ENCODE results near the gene CLNS1A.
"Not testable (repeated sequence)": the region's sequence is repeated elsewhere in the genome, so short reads cannot be mapped to it uniquely, and the experiment has no call there.

CLNS1A gene

DNA sequence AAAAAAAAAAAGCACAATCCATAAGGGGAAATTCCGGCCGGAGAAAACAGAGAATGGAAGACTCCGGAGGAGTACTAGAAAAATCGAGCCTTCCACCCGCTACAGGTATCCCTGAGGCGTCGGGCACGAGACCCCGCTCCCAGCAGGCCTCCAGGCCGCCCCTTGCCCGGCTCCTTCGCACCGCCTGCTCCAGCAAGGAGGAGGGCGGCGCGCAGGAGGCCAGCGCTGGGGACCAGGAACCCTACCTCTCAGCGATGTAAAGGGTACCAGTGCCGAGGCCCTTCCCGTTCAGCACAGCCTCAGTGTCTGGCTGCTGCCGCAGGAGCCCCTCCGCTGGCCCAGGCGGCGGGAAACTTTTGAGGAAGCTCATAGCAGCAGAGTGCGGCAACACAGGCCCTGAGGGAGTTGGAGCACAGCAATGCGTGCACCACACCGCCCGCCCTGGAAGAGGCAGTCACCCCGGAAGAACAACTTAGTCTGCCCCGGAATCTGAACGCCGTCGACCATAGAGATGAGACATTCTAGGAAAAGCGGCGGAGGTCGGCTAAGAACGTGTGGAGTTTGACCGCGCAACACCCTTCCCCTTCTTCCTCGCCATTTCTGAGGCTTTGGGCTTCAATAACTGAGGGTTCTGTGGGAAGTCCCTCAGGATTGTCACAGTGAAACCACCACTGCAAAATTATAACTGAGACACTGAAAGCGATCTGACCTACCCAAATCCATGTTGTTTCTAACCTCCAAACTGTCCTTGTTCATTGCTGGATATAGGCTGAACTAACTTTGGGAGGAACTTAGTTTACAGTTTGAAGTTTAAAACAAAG lies at the start of gene CLNS1A:
TSS of gene CLNS1A (minus strand) at position 450 of the 821 bp plus-strand sequence. CDS start at position 370, 80 bp downstream.
- peak; percentile 57 for DNase-seq (ENCODE audit: low spot score)

- no peak for DNase-seq (ENCODE audit: low spot score)
Measured at GRCh38 chr11:77687088-77687487, 49.5 kb upstream of the CLNS1A start.

- no peak for DNase-seq (ENCODE audit: low spot score)
Measured at GRCh38 chr11:77677138-77677537, 39.5 kb upstream of the CLNS1A start.

- DNase-seq (ENCODE audit: low spot score), result no peak
Measured at GRCh38 chr11:77672264-77672663, 34.7 kb upstream of the CLNS1A start.

DNA sequence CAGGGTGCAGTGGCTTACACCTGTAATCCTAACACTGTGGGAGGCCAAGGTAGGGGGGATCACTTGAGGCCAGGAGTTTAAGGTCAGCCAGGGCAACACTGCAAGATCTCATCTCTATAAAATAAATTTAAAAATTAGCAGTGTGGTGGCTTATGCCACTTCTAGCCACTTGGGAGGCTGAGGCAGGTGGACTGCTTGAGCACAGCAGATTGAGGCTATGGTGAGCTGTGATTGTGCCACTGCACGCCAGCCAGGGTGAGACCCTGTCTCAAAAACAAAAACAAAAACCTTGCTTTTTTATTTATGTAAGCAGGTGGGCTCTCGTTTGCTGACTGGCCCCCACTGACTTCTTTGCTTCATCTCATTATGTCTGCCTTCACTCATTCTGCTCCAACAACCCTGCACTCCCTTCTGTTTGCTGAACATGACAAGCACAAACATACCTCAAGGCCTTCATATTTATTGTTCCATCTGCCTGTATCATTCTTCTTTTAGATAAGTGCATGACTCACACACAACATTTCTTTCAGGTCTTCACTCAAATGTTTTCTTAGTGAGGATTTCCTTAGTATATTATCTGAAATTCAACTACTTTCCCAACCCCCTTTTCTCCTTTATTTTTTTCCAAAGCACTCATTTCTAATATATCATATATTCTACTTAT lies 32.4 kb upstream of the CLNS1A start:
- DNase-seq (ENCODE audit: low spot score), result no peak

DNA sequence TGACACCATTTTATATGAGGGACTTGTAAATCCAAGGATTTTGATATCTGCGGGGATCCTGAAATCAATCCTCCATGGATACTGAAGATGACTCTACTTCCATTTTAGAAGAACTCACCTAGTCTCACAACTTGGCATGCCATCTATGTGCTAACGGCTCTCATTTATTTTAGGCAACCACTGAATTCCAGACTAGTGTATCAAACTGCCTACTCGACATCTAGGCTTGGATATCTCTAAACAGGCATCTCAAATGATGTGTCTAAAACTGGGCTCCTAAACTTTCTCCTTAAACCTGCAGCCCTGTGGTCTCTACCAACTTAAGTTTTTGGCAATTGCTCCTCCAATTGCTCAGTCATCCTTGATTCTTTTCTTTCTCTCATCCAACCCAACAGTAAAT lies 31.2 kb upstream of the CLNS1A start:
- DNase-seq (ENCODE audit: low spot score), result no peak

DNA sequence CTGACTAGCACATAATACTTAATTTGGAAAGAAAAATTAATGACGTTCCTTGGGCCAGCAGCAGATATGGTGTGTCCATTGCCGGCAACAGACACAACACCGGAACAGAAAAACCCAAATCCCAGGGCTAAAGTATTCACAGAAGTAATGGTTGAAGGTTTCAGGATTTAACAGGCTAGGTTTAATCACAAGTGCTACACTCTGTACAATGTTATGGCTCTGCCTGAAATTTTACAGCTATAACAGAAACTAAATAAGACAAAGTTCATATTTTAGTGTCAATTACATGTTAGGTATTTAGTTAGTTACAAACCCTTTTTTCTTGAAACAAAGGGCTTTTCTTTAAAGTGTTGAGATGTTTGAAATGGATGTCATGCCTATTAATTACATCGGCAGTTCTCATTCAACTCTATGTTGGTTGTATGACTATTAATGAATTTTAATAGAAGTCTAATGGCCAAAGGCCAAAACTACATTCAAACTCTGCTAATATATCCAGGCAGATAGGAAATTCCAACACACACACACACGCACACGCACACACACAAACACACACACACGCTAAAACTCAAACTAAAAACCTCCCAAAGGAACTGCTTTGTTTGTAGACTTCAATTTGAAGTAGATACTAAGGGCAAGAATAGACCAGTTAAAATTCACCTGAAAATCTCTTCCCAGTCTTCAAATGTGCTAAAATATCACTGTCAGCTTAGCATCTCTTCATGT lies 27.8 kb upstream of the CLNS1A start:
- DNase-seq (ENCODE audit: low spot score), result no peak

- no peak for DNase-seq (ENCODE audit: low spot score)
Measured at GRCh38 chr11:77661670-77662069, 24.1 kb upstream of the CLNS1A start.

- DNase-seq (ENCODE audit: low spot score), result no peak
Measured at GRCh38 chr11:77660947-77661346, 23.4 kb upstream of the CLNS1A start.

- no peak for DNase-seq (ENCODE audit: low spot score)
Measured at GRCh38 chr11:77658213-77659013, 20.8 kb upstream of the CLNS1A start.

DNA sequence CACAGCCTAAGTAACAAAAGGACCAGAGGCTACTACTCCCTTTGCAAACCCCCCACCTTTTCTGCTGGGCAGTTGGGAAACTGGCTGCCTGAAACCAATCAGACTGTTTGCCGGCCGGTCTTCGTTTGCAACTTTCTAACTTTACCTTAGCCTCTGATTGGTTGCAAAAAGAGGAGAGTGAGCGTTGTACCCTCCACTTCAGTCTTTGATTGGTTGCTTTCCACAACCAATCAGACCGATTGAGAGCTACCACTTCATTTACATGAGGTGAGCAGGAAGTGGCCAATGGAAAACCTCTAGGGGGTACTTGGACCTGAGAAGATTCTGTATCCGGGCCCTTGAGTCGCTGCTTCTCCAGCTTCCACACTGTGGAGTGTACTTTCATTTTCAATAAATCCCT lies 18.8 kb upstream of the CLNS1A start:
- DNase-seq (ENCODE audit: low spot score), result no peak

GRCh38 chr11:77654770-77655434 lies 17.3 kb upstream of the CLNS1A start:
- DNase-seq (ENCODE audit: low spot score), result no peak

DNA sequence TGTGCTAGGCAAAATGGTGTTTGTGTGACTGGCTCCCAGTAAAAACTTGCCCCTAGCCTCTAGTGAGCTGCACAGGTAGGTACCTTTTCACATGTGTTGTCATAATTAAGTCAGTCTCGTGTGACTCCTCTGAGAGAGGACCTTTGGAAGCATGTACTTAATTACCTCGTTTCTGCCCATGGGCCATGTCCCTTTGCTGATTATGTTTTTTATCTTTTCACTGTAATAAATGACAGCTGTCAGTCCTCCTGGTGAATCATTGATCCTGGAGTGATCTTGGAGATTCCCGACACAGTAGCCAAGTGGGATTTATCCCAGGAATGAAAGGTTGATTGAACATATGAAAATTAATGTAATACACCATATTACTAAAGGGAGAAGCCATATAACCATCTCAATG lies 12.5 kb upstream of the CLNS1A start:
- DNase-seq (ENCODE audit: low spot score), result no peak

GRCh38 chr11:77647654-77648305 lies 10.2 kb upstream of the CLNS1A start:
- no peak for DNase-seq (ENCODE audit: low spot score)

- DNase-seq (ENCODE audit: low spot score), result no peak
Measured at GRCh38 chr11:77644887-77645286, 7.3 kb upstream of the CLNS1A start.

DNA sequence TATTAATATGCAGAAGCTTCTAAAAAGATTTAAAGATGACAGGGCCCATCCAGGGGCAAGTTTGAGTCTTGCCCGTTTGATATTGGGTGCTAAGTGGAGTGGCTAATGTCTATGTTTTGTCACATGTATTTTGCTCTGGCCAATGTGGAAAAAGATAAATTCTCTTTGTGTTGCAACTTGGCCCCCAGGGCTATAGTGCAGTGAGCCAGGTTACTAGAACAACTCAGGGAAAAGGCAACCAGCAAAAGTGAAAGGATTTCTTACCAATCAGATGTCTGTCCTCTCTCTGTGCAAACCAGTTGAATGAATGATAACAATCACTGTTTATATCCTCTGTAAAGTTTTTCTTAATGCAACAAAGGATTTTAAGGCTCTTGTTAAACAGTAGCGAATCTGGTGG lies 4.6 kb upstream of the CLNS1A start:
- DNase-seq (ENCODE audit: low spot score), result no peak

DNA sequence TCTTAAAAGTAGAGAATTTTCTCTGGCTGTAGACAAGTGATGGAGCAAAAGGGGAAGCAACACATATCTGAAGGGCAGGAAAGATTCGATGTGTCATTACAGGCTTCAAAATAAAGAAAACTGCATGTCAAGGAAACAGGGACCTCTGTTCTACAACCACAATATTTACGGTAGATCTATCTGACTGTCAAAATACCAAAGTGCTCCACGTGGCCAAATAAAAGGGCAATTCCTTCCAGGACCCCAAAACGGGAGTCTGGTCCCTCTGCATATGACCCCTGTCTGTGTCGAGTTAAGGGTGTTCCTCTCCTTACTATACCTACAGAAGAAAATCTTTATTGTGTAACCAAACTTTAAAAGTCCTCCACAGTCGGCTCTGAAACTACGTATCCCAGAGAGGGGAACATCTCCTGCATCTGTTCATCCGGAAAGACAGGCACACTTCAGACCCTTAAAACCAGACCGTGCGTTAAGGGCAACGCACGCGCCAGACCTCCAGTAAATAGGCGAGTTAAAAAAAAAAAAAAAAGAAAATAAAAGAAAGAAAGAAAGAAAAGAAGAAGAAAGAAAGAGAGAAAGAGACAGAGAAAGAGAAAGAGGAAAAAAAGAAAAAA lies 756 bp downstream of the CLNS1A start:
- no peak for DNase-seq (ENCODE audit: low spot score)

DNA sequence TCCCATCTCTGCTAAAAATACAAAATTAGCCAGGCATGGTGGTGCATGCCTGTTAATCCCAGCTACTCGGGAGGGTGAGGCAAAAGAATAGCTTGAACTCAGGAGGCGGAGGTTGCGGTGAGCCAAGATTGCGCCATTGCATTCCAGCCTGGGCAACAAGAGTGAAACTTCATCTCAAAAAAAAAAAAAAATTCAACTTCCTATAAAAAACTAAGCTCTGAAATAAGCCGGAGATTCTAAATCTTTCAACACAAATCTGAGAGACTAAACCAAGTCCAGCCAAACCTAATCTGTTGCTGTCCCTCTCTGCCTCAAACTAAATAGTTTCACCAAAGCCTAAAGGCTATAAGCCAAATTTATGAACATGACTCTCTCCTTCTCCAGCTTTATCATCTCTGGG lies 3.7 kb downstream of the CLNS1A start:
- not testable (repeated sequence) for DNase-seq (ENCODE audit: low spot score)

- DNase-seq (ENCODE audit: low spot score), result no peak
Measured at GRCh38 chr11:77630157-77630710, 7.4 kb downstream of the CLNS1A start.

DNA sequence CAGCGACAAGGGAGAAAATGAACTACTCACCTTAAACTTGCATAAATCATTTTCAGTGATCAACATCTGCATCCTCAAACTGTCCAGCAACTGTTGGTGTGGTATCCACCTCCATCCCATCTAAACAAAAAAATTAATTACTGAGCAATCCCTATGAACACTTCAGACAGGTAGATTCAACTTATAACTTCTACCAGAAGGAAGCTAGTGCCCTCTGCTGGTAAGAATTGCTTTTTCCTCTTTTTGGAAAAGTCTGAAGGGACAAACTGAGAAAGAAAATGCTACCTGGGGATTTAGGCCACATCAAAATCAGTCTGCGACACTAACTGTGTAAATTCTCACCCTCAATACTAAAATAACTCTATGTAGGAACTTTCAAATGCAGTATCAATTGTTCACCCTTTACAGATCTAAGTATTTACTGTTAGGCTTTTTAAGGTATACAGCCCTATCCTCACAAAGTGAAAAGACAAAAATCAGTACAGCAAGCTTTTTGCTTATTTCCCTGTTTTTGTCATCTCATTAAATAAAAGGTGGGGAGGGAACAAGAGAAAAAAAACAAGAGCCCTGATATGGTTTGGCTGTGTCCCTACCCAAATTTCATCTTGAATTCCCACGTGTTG lies 17.9 kb downstream of the CLNS1A start:
- peak; percentile 63 for DNase-seq (ENCODE audit: low spot score)

All from hematopoietic multipotent progenitor cell treated with erythropoietin and hydrocortisone succinate and interleukin-3 and kit ligand, for 17 days (in vitro differentiated cells).